Heart left ventricle (tissue), 13 donors: ENCODE data around the gene POU3F3.

Experiments used
- CTCF ChIP-seq, 12 donors: fragments of 200-600 bp; sonication (generic) in 4 of 12; IDR thresholded peaks; one replicate each; pipeline versions ENCODE4 v1.5.0 to v1.8.0; 2018 to 2022; ENCODE audit warnings: antibody characterized with exemption in 12 of 12, mild to moderate bottlenecking in 5 of 12
- POLR2A ChIP-seq, 2 donors: fragments of 450-650 bp; IDR thresholded peaks; one replicate each; pipeline ENCODE4 v1.6.1; 2017; ENCODE audit warnings: antibody characterized with exemption in 2 of 2, mild to moderate bottlenecking in 2 of 2, moderate library complexity in 2 of 2
- donor health status: ischemic (EF 13 %, LVEDD 7.1; RV severe dilation, severe dysfunction).
- donor health status: DM: no; HTN: yes; CAD: no.
- donor health status: DM: no; HTN: no; CAD: no.
- donor health status: ischemic (EF 25% LVEDD 6.9; RV normal size, moderate dysfunction).
- donor health status: ischemic (EF 25% LVEDD 5.7; RV mildly dilated, moderate dysfunction).
- donor health status: ischemic (EF 35%, LVEDD 5.7; RV mildly dilated, moderate dysfunction).
- donor health status: nonischemic (EF 11% LVEDD 7.7; RV severe dilation, severe dysfunction).
- donor health status: DM: yes; HTN: yes; CAD: no.
- donor health status: PGD.
- donor health status: ischemic (EF 29% LVEDD 5.4; RV normal size, mild dysfunction).
- donor health status: nonischemic (EF 23%, LVEDD 6.1; RV moderate dilation, normal function).

DNA sequence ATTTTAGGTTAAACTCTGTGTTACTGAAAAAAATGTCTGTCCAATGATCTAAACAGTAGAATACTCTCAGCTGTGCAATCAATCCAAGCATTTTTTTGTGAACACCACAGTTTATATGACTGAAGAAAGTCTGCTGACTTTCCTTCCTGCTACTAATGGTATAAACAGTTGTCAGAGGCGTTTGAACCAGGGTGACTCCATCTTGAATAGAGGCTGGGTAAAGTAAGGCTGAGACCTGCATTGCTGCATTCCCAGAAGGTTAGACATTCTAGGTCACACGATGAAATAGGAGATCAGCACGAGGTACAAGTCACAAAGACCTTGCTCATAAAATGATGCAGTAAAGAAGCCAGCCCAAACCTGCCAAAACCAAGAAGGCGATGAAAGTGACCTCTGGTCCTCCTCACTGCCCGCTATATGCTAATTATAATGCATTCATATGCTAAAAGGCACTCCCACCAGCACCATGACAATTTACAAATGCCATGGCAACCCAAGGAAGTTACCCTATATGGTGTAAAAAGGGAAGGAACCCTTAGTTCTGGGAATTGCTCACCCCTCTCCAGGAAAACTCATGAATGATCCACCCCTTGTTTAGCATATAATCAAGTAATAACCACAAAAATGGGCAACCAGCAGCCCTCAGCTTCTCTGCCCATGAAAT, 31.3 kb downstream of the POU3F3 start:
- no peak for TF ChIP-seq POLR2A (IDR thresholded peaks at IDR 0.05)
- TF ChIP-seq CTCF (IDR thresholded peaks at IDR 0.05): no peak
